ENCODE measurements around the gene CRIP2. TPM values are rescaled to one million over a fixed set of nuclear protein-coding genes. Genes with fewer than 3 reads are reported as not detected.

Gene CRIP2
- total and polyA plus RNA-seq, 2 of the 13 experiments (the other 11 are each of a cell fraction or from before 2014, with no cell fraction given): 31.6 to 37.9 TPM

DNA sequence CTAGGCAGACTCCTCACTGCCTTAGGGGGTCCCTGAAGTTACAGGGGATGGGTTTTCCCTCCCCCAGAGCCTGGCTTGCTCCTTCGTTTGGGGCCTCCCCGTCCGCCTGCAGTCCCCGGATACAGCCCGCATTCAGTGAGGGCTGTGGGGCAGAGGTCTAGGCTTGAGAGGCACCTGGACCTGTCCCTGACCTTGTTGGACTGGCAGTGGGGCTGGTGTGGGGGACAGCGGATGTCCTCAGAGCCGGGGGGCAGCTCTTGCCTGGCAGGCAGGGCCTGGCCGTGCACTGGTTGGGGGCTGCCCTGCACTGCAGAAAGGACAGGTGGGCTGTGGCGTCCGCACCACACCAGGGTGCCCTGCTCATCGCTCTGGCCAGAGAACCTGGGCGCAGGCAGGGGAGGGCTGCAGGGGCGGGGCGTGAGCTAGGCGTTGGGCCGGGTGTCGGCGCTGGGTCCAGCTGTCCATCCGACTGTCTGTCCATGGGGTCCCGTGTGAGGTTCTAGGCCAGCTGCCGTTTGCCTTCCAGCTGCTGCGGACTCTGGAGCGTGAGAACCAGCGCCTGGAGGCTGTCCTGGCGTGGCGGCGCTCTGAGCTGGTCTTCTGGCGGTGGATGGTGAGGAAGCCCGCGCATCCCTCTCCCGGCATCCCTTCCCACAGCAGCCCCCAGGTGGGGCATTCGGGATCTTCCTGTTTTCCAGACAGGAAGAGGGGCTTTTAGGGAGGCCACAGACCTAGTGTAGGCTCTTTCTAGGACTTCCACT, 22.4 kb downstream of the CRIP2 start (continued):
- TF ChIP-seq, protein P1, sequence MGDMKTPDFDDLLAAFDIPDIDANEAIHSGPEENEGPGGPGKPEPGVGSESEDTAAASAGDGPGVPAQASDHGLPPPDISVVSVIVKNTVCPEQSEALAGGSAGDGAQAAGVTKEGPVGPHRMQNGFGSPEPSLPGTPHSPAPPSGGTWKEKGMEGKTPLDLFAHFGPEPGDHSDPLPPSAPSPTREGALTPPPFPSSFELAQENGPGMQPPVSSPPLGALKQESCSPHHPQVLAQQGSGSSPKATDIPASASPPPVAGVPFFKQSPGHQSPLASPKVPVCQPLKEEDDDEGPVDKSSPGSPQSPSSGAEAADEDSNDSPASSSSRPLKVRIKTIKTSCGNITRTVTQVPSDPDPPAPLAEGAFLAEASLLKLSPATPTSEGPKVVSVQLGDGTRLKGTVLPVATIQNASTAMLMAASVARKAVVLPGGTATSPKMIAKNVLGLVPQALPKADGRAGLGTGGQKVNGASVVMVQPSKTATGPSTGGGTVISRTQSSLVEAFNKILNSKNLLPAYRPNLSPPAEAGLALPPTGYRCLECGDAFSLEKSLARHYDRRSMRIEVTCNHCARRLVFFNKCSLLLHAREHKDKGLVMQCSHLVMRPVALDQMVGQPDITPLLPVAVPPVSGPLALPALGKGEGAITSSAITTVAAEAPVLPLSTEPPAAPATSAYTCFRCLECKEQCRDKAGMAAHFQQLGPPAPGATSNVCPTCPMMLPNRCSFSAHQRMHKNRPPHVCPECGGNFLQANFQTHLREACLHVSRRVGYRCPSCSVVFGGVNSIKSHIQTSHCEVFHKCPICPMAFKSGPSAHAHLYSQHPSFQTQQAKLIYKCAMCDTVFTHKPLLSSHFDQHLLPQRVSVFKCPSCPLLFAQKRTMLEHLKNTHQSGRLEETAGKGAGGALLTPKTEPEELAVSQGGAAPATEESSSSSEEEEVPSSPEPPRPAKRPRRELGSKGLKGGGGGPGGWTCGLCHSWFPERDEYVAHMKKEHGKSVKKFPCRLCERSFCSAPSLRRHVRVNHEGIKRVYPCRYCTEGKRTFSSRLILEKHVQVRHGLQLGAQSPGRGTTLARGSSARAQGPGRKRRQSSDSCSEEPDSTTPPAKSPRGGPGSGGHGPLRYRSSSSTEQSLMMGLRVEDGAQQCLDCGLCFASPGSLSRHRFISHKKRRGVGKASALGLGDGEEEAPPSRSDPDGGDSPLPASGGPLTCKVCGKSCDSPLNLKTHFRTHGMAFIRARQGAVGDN (CRISPR knock-in tag; IDR thresholded peaks at IDR 0.05): peak; percentile 71
- TF ChIP-seq ZNF354B (CRISPR knock-in tag; IDR thresholded peaks at IDR 0.05): no peak
- no peak for TF ChIP-seq ZBTB1 (CRISPR knock-in tag; IDR thresholded peaks at IDR 0.05; ENCODE audit: borderline replicate concordance)
- no peak for TF ChIP-seq MTA1 (CRISPR knock-in tag; IDR thresholded peaks at IDR 0.05; ENCODE audit: borderline replicate concordance)
- no peak for TF ChIP-seq ZFYVE20 (CRISPR knock-in tag; IDR thresholded peaks at IDR 0.05; ENCODE audit: borderline replicate concordance, low read depth)
- peak; percentile 34; the same call in 1 of the 2 replicates for TF ChIP-seq HNF4A (CRISPR knock-in tag; IDR thresholded peaks at IDR 0.05)
- TF ChIP-seq FOXK1 (CRISPR knock-in tag; IDR thresholded peaks at IDR 0.05; ENCODE audit: borderline replicate concordance, low read depth): no peak; the same call in 1 of the 2 replicates
- no peak for TF ChIP-seq ZNF275 (CRISPR knock-in tag; IDR thresholded peaks at IDR 0.05; ENCODE audit: borderline replicate concordance)
- TF ChIP-seq ZSCAN21 (CRISPR knock-in tag; IDR thresholded peaks at IDR 0.05; ENCODE audit: borderline replicate concordance): peak; percentile 27; the same call in 1 of the 2 replicates
- 0 out of 2 replicates have a peak, but pooled peaks have one; percentile 21 for TF ChIP-seq ZNF235 (CRISPR knock-in tag; IDR thresholded peaks at IDR 0.05; ENCODE audit: borderline replicate concordance)
- no peak for TF ChIP-seq SOX5 (CRISPR knock-in tag; IDR thresholded peaks at IDR 0.05; ENCODE audit: borderline replicate concordance)
- no peak for TF ChIP-seq STAG1 (CRISPR knock-in tag; IDR thresholded peaks at IDR 0.05)
- no peak for TF ChIP-seq NFE2 (CRISPR knock-in tag; IDR thresholded peaks at IDR 0.05)
- no peak for TF ChIP-seq SOX6 (IDR thresholded peaks at IDR 0.05)
- 0 out of 2 replicates have a peak, but pooled peaks have one; percentile 1 for TF ChIP-seq SOX6 (CRISPR knock-in tag; IDR thresholded peaks at IDR 0.05)
- TF ChIP-seq THYN1 (CRISPR knock-in tag; IDR thresholded peaks at IDR 0.05; ENCODE audit: borderline replicate concordance, low read depth): no peak
- peak; percentile 14; the same call in 1 of the 2 replicates for TF ChIP-seq ZFX (CRISPR knock-in tag; IDR thresholded peaks at IDR 0.05; ENCODE audit: low read depth)
- no peak for TF ChIP-seq EP300 (IDR thresholded peaks at IDR 0.05; ENCODE audit: low read depth in 2 of 2, low read length in 2 of 2)
- no peak for TF ChIP-seq EP300 (CRISPR knock-in tag; IDR thresholded peaks at IDR 0.05; ENCODE audit: borderline replicate concordance)
- TF ChIP-seq SP140L (CRISPR knock-in tag; IDR thresholded peaks at IDR 0.05; ENCODE audit: borderline replicate concordance): no peak
- TF ChIP-seq SALL2 (CRISPR knock-in tag; IDR thresholded peaks at IDR 0.05): no peak
- TF ChIP-seq RORA (CRISPR knock-in tag; IDR thresholded peaks at IDR 0.05): no peak
- no peak for TF ChIP-seq KLF9 (CRISPR knock-in tag; IDR thresholded peaks at IDR 0.05; ENCODE audit: low read depth)
- no peak for TF ChIP-seq HNRNPLL (IDR thresholded peaks at IDR 0.05; ENCODE audit: low read depth, low read length, poor library complexity, severe bottlenecking)
- no peak for TF ChIP-seq KDM1A (CRISPR knock-in tag; IDR thresholded peaks at IDR 0.05)
- TF ChIP-seq ZNF12 (CRISPR knock-in tag; IDR thresholded peaks at IDR 0.05): no peak

Measured in HepG2 (cell line).